Natural killer cell (primary cell): ENCODE measurements around the gene SLC37A3. TPM values are rescaled to one million over a fixed set of nuclear protein-coding genes. Genes with fewer than 3 reads are reported as not detected.

ENCODE experiments used
- ATAC-seq, 3 donors: fragments of 150-1000 bp in 2 of 3; fragments of 200-7000 bp in 1 of 3; cut with Tn5 transposase; 1 replicate in 1 of 3; 2 replicates in 2 of 3; pipeline ENCODE4 v1.10.0; 2021; ENCODE audit warnings: mild to moderate bottlenecking in 2 of 3, moderate library complexity in 2 of 3
- DNase-seq, 2 donors: peaks; one replicate each; pipeline versions ENCODE4 v3.0.0 to v3.0.0-alpha.2; 2013 to 2021; ENCODE audit warnings: mixed read lengths in 1 of 2
- H3K27ac ChIP-seq: one replicate; pipeline ENCODE4 v1.5.1; 2013; ENCODE audit warnings: mild to moderate bottlenecking, low read length
- H3K27me3 ChIP-seq: one replicate; pipeline ENCODE4 v1.6.1; 2013; ENCODE audit warnings: low read length; ENCODE audit not compliant: control insufficient read depth, insufficient read depth
- H3K36me3 ChIP-seq: one replicate; pipeline ENCODE4 v1.6.1; 2013; ENCODE audit warnings: low read length; ENCODE audit not compliant: control insufficient read depth, insufficient read depth
- H3K4me1 ChIP-seq: one replicate; pipeline ENCODE4 v1.6.1; 2013; ENCODE audit warnings: low read length; ENCODE audit not compliant: control insufficient read depth, insufficient read depth
- H3K4me3 ChIP-seq: one replicate; pipeline ENCODE4 v1.5.1; 2013; ENCODE audit warnings: low read length
- H3K9me3 ChIP-seq: one replicate; pipeline ENCODE4 v1.6.1; 2013; ENCODE audit warnings: low read length; ENCODE audit not compliant: control insufficient read depth, insufficient read depth
- H3K27ac Mint-ChIP-seq, 2 donors: one replicate each; pipeline ENCODE4 v1.8.0; 2022; ENCODE audit warnings: mild to moderate bottlenecking in 2 of 2, mixed read lengths in 2 of 2, moderate library complexity in 1 of 2
- H3K27me3 Mint-ChIP-seq, 2 donors: one replicate each; pipeline ENCODE4 v1.8.0; 2022; ENCODE audit warnings: low read depth in 2 of 2, mixed read lengths in 2 of 2
- H3K36me3 Mint-ChIP-seq: one replicate; pipeline ENCODE4 v1.8.0; 2022; ENCODE audit warnings: mixed read lengths
- H3K4me1 Mint-ChIP-seq, 2 donors: one replicate each; pipeline ENCODE4 v1.8.0; 2022; ENCODE audit warnings: mixed read lengths in 2 of 2
- H3K4me3 Mint-ChIP-seq: one replicate; pipeline ENCODE4 v1.8.0; 2022; ENCODE audit warnings: mild to moderate bottlenecking, moderate library complexity, mixed read lengths
- H3K9me3 Mint-ChIP-seq, 2 donors: one replicate each; pipeline ENCODE4 v1.8.0; 2022; ENCODE audit warnings: mixed read lengths in 2 of 2
- WGBS: methylation state at CpG from one replicate; pipeline ENCODE4 v1.1.7; 2013; ENCODE audit warnings: missing lambda C conversion rate; ENCODE audit not compliant: insufficient coverage; 5-methylcytosine and 5-hydroxymethylcytosine counted together
- intact Hi-C: fragments of 100-400 bp; cut with micrococcal nuclease; formaldehyde crosslinking; loops from one replicate; pipeline ENCODE4 v1.14.2; 2022
- total RNA-seq, 4 donors: library from RNA; stranded (reverse); fragments of 120-200 nt in 1 of 4; gene quantifications; one replicate each; pipeline versions ENCODE4 v1.2.3 to v1.2.4, GENCODE V29; 2013 to 2022
- TF ChIP-seq, protein P1 (sequence below): fragments of 200-600 bp; IDR thresholded peaks from one replicate; pipeline ENCODE4 v1.8.0; 2022; ENCODE audit warnings: antibody characterized with exemption

The SLC37A3 gene
- total RNA-seq, 3 donors from 2014 or later (not counting 1 experiment from before 2014, with no cell fraction given), result 19.1 to 26.4 (median 24.5) TPM

DNA sequence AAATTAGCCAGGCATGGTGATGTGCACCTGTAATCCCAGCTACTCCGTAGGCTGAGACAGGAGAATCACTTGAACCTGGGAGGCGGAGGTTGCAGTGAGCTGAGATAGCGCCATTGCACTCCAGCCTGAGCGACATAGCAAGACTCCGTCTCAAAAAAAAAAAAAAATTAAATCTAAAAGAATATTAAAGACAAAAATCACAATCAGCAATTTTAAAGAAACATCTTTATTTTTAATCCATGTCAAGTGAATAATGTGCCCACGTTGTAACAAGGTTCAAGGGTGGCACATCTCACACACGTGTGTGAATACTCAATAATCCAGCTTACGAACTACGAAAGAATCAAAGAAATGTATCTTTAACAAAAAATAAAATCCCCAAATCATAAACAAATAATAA is 23.0 kb downstream of the SLC37A3 start:
- no peak overlapping the region for H3K4me3 Mint-ChIP-seq
- DNase-seq (no peak), ATAC-seq (no peak)
- no peaks in the 10 kb centered on the region for H3K27me3 Mint-ChIP-seq
- Histone ChIP-seq H3K27me3 (no peaks in the 10 kb centered on the region), H3K9me3 (no peaks in the 10 kb centered on the region), H3K36me3 (peaks cover 4% of the 10 kb centered on the region), H3K4me3 (no peak overlapping the region), H3K27ac (no peak overlapping the region), H3K4me1 (no peaks in the 10 kb centered on the region)
- H3K27ac Mint-ChIP-seq, result no peak overlapping the region
- intact Hi-C loops, result no loop called here
- H3K4me1 Mint-ChIP-seq, result peaks cover 7 to 8% of the 10 kb centered on the region in 2 donors
- 96% methylated on average over 7 of the region's 9 CpGs for WGBS
- no peaks in the 10 kb centered on the region for H3K36me3 Mint-ChIP-seq
- H3K9me3 Mint-ChIP-seq, result no peaks in the 10 kb centered on the region
- TF ChIP-seq, protein P1, sequence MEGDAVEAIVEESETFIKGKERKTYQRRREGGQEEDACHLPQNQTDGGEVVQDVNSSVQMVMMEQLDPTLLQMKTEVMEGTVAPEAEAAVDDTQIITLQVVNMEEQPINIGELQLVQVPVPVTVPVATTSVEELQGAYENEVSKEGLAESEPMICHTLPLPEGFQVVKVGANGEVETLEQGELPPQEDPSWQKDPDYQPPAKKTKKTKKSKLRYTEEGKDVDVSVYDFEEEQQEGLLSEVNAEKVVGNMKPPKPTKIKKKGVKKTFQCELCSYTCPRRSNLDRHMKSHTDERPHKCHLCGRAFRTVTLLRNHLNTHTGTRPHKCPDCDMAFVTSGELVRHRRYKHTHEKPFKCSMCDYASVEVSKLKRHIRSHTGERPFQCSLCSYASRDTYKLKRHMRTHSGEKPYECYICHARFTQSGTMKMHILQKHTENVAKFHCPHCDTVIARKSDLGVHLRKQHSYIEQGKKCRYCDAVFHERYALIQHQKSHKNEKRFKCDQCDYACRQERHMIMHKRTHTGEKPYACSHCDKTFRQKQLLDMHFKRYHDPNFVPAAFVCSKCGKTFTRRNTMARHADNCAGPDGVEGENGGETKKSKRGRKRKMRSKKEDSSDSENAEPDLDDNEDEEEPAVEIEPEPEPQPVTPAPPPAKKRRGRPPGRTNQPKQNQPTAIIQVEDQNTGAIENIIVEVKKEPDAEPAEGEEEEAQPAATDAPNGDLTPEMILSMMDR, result no peak

DNA sequence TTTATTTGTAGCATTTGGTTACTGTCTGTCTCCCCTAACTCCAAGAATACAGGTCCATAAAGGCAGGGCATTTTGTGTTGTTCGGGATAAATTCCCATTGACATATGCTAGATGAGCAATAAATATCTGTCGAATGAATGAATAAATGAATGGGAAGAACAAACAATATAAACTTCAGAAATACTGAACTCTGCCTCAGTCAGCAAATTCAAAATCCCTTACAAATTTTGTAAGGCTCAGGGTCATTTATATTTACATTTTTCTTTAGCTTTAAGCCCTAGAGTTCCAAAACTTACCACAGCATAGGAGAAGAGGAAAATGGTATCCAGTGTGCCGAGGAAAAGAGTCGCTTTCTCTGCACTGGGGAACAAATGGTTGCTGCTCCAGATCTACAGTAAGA is 29.0 kb downstream of the SLC37A3 start:
- intact Hi-C loops, result no loop called here
- Histone ChIP-seq H3K27ac (no peak overlapping the region), H3K4me1 (no peaks in the 10 kb centered on the region), H3K4me3 (no peak overlapping the region), H3K36me3 (no peaks in the 10 kb centered on the region), H3K27me3 (no peaks in the 10 kb centered on the region), H3K9me3 (no peaks in the 10 kb centered on the region)
- no peak overlapping the region for H3K4me3 Mint-ChIP-seq
- TF ChIP-seq, protein P1, result no peak
- H3K27me3 Mint-ChIP-seq, result no peaks in the 10 kb centered on the region
- DNase-seq (no peak), ATAC-seq (no peak)
- no peaks in the 10 kb centered on the region for H3K4me1 Mint-ChIP-seq
- H3K36me3 Mint-ChIP-seq, result no peaks in the 10 kb centered on the region
- H3K27ac Mint-ChIP-seq, result no peak overlapping the region
- 100% methylated on average over 2 of the region's 4 CpGs for WGBS
- H3K9me3 Mint-ChIP-seq, result no peaks in the 10 kb centered on the region

DNA sequence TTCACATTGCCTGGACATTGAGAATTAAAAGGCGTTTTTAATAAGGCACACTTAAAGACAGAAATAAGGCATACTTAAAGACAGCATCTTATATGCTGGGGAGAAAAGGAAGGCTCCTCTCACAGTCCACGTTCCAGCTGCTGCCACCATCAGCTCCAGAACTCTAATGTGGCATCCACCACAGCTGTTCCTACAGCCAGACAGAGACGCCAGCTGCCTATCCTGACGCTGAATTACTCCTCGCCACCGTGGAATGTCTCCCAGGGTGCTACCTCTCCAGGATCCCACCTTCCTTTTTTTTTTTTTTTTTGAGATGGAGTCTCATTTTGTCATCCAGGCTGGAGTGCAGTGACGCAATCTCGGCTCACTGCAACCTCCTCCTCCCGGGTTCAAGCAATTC is 30.8 kb downstream of the SLC37A3 start:
- Mint-ChIP-seq H3K27me3 (no peaks in the 10 kb centered on the region), H3K36me3 (no peaks in the 10 kb centered on the region), H3K9me3 (no peaks in the 10 kb centered on the region), H3K27ac (no peak overlapping the region), H3K4me3 (no peak overlapping the region), H3K4me1 (no peaks in the 10 kb centered on the region)
- TF ChIP-seq, protein P1, result no peak
- ATAC-seq (no peak), DNase-seq (no peak)
- WGBS, result 90% methylated on average over 9 of the region's 9 CpGs
- Histone ChIP-seq H3K27me3 (no peaks in the 10 kb centered on the region), H3K36me3 (no peaks in the 10 kb centered on the region), H3K27ac (no peak overlapping the region), H3K4me3 (no peak overlapping the region), H3K9me3 (no peaks in the 10 kb centered on the region), H3K4me1 (no peaks in the 10 kb centered on the region)
- intact Hi-C loops, result no loop called here

DNA sequence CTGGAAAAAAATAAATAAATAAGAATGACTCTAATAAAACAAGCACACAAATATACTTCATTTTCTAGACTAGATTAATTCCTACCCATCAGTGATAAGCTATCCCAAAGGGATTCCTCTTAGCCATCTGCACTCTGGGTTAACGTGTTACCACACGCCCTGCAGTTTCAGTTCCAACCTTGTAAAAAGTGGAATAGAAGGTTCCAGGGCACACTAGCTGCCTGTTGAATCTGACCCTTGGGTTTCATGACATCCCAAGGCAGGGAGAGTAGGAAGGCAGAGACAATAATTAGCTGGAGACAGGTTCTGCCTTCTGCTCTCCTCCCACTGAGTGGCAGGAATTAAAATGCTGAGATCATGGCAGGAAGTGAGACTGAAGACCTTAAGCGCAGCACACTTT is 33.5 kb downstream of the SLC37A3 start:
- no peaks in the 10 kb centered on the region for H3K36me3 Mint-ChIP-seq
- no peaks in the 10 kb centered on the region for H3K36me3 ChIP-seq

More for the DNA sequence above, 33.5 kb downstream of the SLC37A3 start:
- no peak for DNase-seq
- intact Hi-C loops, result no loop called here
- ATAC-seq, result no peak
- no peaks in the 10 kb centered on the region for H3K27me3 Mint-ChIP-seq
- Histone ChIP-seq H3K27me3 (no peaks in the 10 kb centered on the region), H3K9me3 (no peaks in the 10 kb centered on the region), H3K4me1 (no peaks in the 10 kb centered on the region), H3K4me3 (no peak overlapping the region), H3K27ac (no peak overlapping the region)
- H3K4me1 Mint-ChIP-seq, result peaks cover under 1% of the 10 kb centered on the region in 2 donors
- WGBS, result 100% methylated on average over 2 of the region's 3 CpGs
- no peak overlapping the region for H3K27ac Mint-ChIP-seq
- no peak overlapping the region for H3K4me3 Mint-ChIP-seq
- TF ChIP-seq, protein P1, result no peak
- no peaks in the 10 kb centered on the region for H3K9me3 Mint-ChIP-seq
